H1 (cell line): Measurements from ENCODE around the gene KEL. TPM values are rescaled to one million over a fixed set of nuclear protein-coding genes. Genes with fewer than 3 reads are reported as not detected.

ENCODE experiments used
- CTCF ChIA-PET: fragments of 300-600 bp; sonication (Branson Sonifier 250); formaldehyde crosslinking; loops from one replicate; lab custom pipeline; 2021; ENCODE audit not compliant: partially characterized antibody; lab: Charles Lee
- POLR2A ChIA-PET: fragments of 300-600 bp; sonication (Branson Sonifier 250); formaldehyde crosslinking; loops from one replicate; lab custom pipeline; 2021; ENCODE audit warnings: inconsistent platforms; ENCODE audit not compliant: partially characterized antibody; lab: Charles Lee
- DNase-seq, 2 experiments: peaks; one replicate each; pipeline versions ENCODE4 v3.0.0 to v3.0.0-alpha.2; 2010 to 2022; ENCODE audit warnings: low spot score in 2 of 2, low read depth in 1 of 2, mixed read lengths in 1 of 2
- FAIRE-seq: peaks from 2 replicates; lab custom pipeline; 2011; peaks lifted over from hg19 to GRCh38; lab: Jason Lieb, UNC
- H2AFZ ChIP-seq: 2 replicates; pipeline ENCODE4 v1.8.1; 2012; ENCODE audit warnings: low read length, inconsistent platforms
- H2AK5ac ChIP-seq: 2 replicates; pipeline ENCODE4 v1.6.1; 2013; ENCODE audit warnings: low read depth, low read length
- H2BK120ac ChIP-seq: replicated peaks from 2 replicates; pipeline ENCODE3; 2013; ENCODE audit warnings: low read depth, low read length, inconsistent platforms
- H2BK12ac ChIP-seq: 2 replicates; pipeline ENCODE4 v1.6.1; 2013; ENCODE audit warnings: low read depth, low read length
- H2BK15ac ChIP-seq: 2 replicates; pipeline ENCODE4 v1.6.1; 2013; ENCODE audit warnings: low read length
- H2BK20ac ChIP-seq: 2 replicates; pipeline ENCODE4 v1.6.1; 2013; ENCODE audit warnings: low read length
- H2BK5ac ChIP-seq: 2 replicates; pipeline ENCODE4 v1.6.1; 2013; ENCODE audit warnings: low read depth, low read length
- H3K14ac ChIP-seq: 2 replicates; pipeline ENCODE4 v1.6.1; 2013; ENCODE audit warnings: inconsistent platforms; ENCODE audit not compliant: insufficient read length
- H3K18ac ChIP-seq: 2 replicates; pipeline ENCODE4 v1.6.1; 2013; ENCODE audit warnings: low read length; ENCODE audit errors: extremely low read depth
- H3K23ac ChIP-seq: 2 replicates; pipeline ENCODE4 v1.6.1; 2013; ENCODE audit warnings: inconsistent platforms; ENCODE audit not compliant: insufficient read length
- H3K23me2 ChIP-seq: 2 replicates; pipeline ENCODE4 v1.6.1; 2013; ENCODE audit warnings: low read depth, low read length
- H3K27ac ChIP-seq: 2 replicates; pipeline ENCODE4 v1.6.1; 2011; ENCODE audit warnings: low read depth, low read length, inconsistent platforms
- H3K27me3 ChIP-seq, 4 experiments: replicated peaks in 1 of 4; 1 replicate in 1 of 4; 2 replicates in 3 of 4; pipeline versions ENCODE4 v1.6.1 to v1.8.1; 2011 to 2013; ENCODE audit warnings: low read length in 3 of 4, mild to moderate bottlenecking in 3 of 4, inconsistent platforms in 2 of 4, mixed read lengths in 2 of 4, moderate library complexity in 1 of 4; ENCODE audit not compliant: control insufficient read depth in 3 of 4, insufficient read depth in 3 of 4; ENCODE audit errors: extremely low read depth in 1 of 4
- H3K36me3 ChIP-seq, 4 experiments: 2 replicates each; pipeline versions ENCODE4 v1.6.1 to v1.8.1; 2011 to 2013; ENCODE audit warnings: mild to moderate bottlenecking in 4 of 4, low read length in 3 of 4, moderate library complexity in 2 of 4, control low read depth in 1 of 4, inconsistent platforms in 1 of 4; ENCODE audit not compliant: insufficient read depth in 4 of 4, control insufficient read depth in 2 of 4
- H3K4ac ChIP-seq: replicated peaks from 2 replicates; pipeline ENCODE3; 2013; ENCODE audit warnings: low read length, low read depth, mixed read lengths, inconsistent platforms; ENCODE audit not compliant: insufficient read length
- H3K4me1 ChIP-seq, 4 experiments: replicated peaks in 1 of 4; 1 replicate in 1 of 4; 2 replicates in 3 of 4; pipeline versions ENCODE4 v1.6.1 to v1.8.1; 2011 to 2013; ENCODE audit warnings: low read length in 3 of 4, inconsistent platforms in 2 of 4, mixed read lengths in 1 of 4; ENCODE audit not compliant: insufficient read depth in 4 of 4, control insufficient read depth in 3 of 4
- H3K4me2 ChIP-seq, 2 experiments: 2 replicates each; pipeline versions ENCODE4 v1.6.1 to v1.8.1; 2011 to 2013; ENCODE audit warnings: low read depth in 2 of 2, low read length in 2 of 2, control low read depth in 1 of 2, inconsistent platforms in 1 of 2, mild to moderate bottlenecking in 1 of 2; ENCODE audit not compliant: insufficient read depth in 1 of 2
- H3K4me3 ChIP-seq, 4 experiments: fragments of 200-600, 300-600 bp in 1 of 4; sonication (generic), shearing (Covaris generic), sonication (Bioruptor Twin) in 1 of 4; 2 replicates each; pipeline versions ENCODE4 v1.5.1 to v1.8.1; 2011 to 2016; ENCODE audit warnings: low read length in 4 of 4, low read depth in 3 of 4, control low read depth in 2 of 4, inconsistent platforms in 2 of 4, mild to moderate bottlenecking in 2 of 4, mixed read lengths in 1 of 4, moderate library complexity in 1 of 4; ENCODE audit not compliant: insufficient read depth in 2 of 4; ENCODE audit errors: extremely low read depth in 1 of 4
- H3K56ac ChIP-seq: replicated peaks from 2 replicates; pipeline ENCODE3; 2013; ENCODE audit warnings: low read depth, mild to moderate bottlenecking, mixed read lengths, low read length, inconsistent platforms; ENCODE audit not compliant: insufficient read length
- H3K79me1 ChIP-seq: 2 replicates; pipeline ENCODE4 v1.6.1; 2013; ENCODE audit warnings: low read depth, low read length, control low read depth
- H3K79me2 ChIP-seq, 2 experiments: 2 replicates each; pipeline versions ENCODE4 v1.6.1 to v1.8.1; 2012 to 2013; ENCODE audit warnings: low read length in 2 of 2, mild to moderate bottlenecking in 2 of 2, inconsistent platforms in 1 of 2; ENCODE audit not compliant: insufficient read depth in 2 of 2, control insufficient read depth in 1 of 2
- H3K9ac ChIP-seq, 4 experiments: replicated peaks in 1 of 4; 1 replicate in 1 of 4; 2 replicates in 3 of 4; pipeline versions ENCODE4 v1.6.1 to v1.8.1; 2011 to 2013; ENCODE audit warnings: low read depth in 3 of 4, low read length in 3 of 4, control low read depth in 2 of 4, mild to moderate bottlenecking in 2 of 4, moderate library complexity in 2 of 4, inconsistent platforms in 1 of 4; ENCODE audit errors: extremely low read depth in 1 of 4
- H3K9me3 ChIP-seq, 2 experiments: 2 replicates each; pipeline versions ENCODE4 v1.6.1 to v1.8.1; 2012 to 2013; ENCODE audit warnings: mild to moderate bottlenecking in 2 of 2, moderate library complexity in 2 of 2, control low read depth in 1 of 2, inconsistent platforms in 1 of 2, low read depth in 1 of 2, low read length in 1 of 2, mixed read lengths in 1 of 2; ENCODE audit not compliant: insufficient read depth in 2 of 2
- H4K20me1 ChIP-seq, 2 experiments: replicated peaks in 1 of 2; 2 replicates each; pipeline versions ENCODE3 to v1.8.1; 2011 to 2013; ENCODE audit warnings: inconsistent platforms in 2 of 2, low read length in 2 of 2, mild to moderate bottlenecking in 1 of 2; ENCODE audit not compliant: insufficient read depth in 2 of 2, control insufficient read depth in 1 of 2
- H4K5ac ChIP-seq: 2 replicates; pipeline ENCODE4 v1.6.1; 2013; ENCODE audit warnings: low read length, low read depth, mixed read lengths, inconsistent platforms; ENCODE audit not compliant: insufficient read length
- H4K8ac ChIP-seq: 2 replicates; pipeline ENCODE4 v1.8.0; 2013; ENCODE audit warnings: mild to moderate bottlenecking, moderate library complexity, low read length, inconsistent platforms; ENCODE audit not compliant: insufficient read depth; ENCODE audit errors: extremely low read depth
- H4K91ac ChIP-seq: replicated peaks from 2 replicates; pipeline ENCODE3; 2013; ENCODE audit warnings: low read length, mixed read lengths, inconsistent platforms; ENCODE audit not compliant: insufficient read length
- ATF3 ChIP-seq: IDR thresholded peaks from 2 replicates; pipeline ENCODE4 v1.6.1; 2011; ENCODE audit warnings: low read depth, mild to moderate bottlenecking, low read length; ENCODE audit not compliant: insufficient read depth
- CBX8 ChIP-seq: fragments of 300-800, 300-1000 bp; sonication (generic); IDR thresholded peaks from 2 replicates; pipeline ENCODE4 v1.7.1; 2016; ENCODE audit warnings: low read depth, low read length, borderline replicate concordance
- CTBP2 ChIP-seq: IDR thresholded peaks from 2 replicates; pipeline ENCODE4 v1.7.0; 2011; ENCODE audit warnings: borderline replicate concordance, mild to moderate bottlenecking, moderate library complexity, mixed read lengths, low read length; ENCODE audit not compliant: insufficient read depth, insufficient read length
- JUN ChIP-seq: IDR thresholded peaks from 2 replicates; pipeline ENCODE4 v1.6.1; 2011; ENCODE audit warnings: low read depth, mild to moderate bottlenecking, improper control_type of control experiment, low read length
- RAD21 ChIP-seq, 2 experiments: IDR thresholded peaks in 1 of 2; conservative IDR thresholded peaks in 1 of 2; 2 replicates each; pipeline ENCODE4 v1.6.1; 2011; ENCODE audit warnings: low read depth in 2 of 2, low read length in 2 of 2, improper control_type of control experiment in 1 of 2, inconsistent platforms in 1 of 2, mild to moderate bottlenecking in 1 of 2, moderate library complexity in 1 of 2
- RFX5 ChIP-seq: IDR thresholded peaks from 2 replicates; pipeline ENCODE4 v1.6.1; 2011; ENCODE audit warnings: low read depth, low read length, improper control_type of control experiment, borderline replicate concordance
- RXRA ChIP-seq: IDR thresholded peaks from 2 replicates; pipeline ENCODE4 v1.6.1; 2011; ENCODE audit warnings: low read depth, mild to moderate bottlenecking, low read length, moderate library complexity; ENCODE audit not compliant: insufficient read depth
- TAF1 ChIP-seq: IDR thresholded peaks from 2 replicates; pipeline ENCODE4 v1.6.1; 2011; ENCODE audit warnings: mild to moderate bottlenecking, low read depth, low read length
- TBP ChIP-seq: IDR thresholded peaks from 2 replicates; pipeline ENCODE4 v1.6.1; 2011; ENCODE audit warnings: low read depth, low read length, improper control_type of control experiment
- polyA plus RNA-seq, 7 experiments: library from polyadenylated mRNA; depleted of rRNA in 3 of 7; stranded (reverse) in 5 of 7; unstranded in 2 of 7; fragments of >200 nt in 5 of 7; fragments of 200-250 nt in 2 of 7; gene quantifications; 1 replicate in 5 of 7; 2 replicates in 1 of 7; 4 replicates in 1 of 7; pipeline versions ENCODE4 v1.2.1 to v1.2.3, GENCODE V29; 2011 to 2013; ENCODE audit warnings: missing spikeins in 2 of 7, mixed read lengths in 2 of 7
- total RNA-seq: library from RNA; stranded (reverse); fragmentation: NEBNext Ultra II Directional; extraction: Animal tissue kit (Norgen Biotek cat#: 25700); gene quantifications from 2 replicates; pipeline ENCODE4 v1.2.1, GENCODE V29; 2021
- TF ChIP-seq, protein P1 (sequence below): IDR thresholded peaks from 2 replicates; pipeline ENCODE4 v1.6.1; 2012; ENCODE audit warnings: inconsistent platforms
- TF ChIP-seq, protein P2 (sequence below): IDR thresholded peaks from 2 replicates; pipeline ENCODE4 v1.6.1; 2011; ENCODE audit warnings: low read length, improper control_type of control experiment

KEL gene
- total and polyA plus RNA-seq, 2 of the 8 experiments (the other 6 are each of a cell fraction or from before 2014, with no cell fraction given), result 1.8 to 1.9 TPM

DNA sequence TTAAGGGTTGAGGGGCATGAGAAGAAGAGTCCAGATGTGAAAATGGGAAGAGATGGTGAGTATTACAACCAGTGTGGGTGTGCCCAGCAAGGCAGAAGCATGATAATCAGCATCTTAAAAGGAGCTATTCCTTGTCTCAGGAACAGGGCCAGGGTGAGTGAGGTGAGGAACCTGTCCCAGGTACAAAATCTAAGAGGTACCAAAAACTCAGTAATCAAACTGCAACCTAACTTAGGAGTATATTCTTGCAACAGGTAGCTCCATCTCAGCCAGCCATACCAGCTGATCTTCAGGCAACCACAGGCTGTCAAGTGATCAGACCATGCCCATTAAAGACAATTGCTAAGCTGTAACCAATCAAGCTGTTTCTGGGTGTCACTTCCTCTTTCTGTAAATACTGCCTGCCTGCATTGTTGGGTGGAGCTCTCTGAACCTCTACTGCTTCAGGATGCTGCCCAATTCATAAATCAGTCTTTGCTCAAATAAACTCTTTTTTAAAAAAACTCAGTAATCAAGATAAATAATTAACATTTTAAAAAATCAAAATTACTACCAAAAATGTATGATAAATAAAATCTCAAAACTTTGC, 7.4 kb downstream of the KEL start:
- FAIRE-seq (no peak), DNase-seq (no peak)
- no peak overlapping the region for H4K8ac ChIP-seq
- no peaks in the 10 kb centered on the region for H3K27me3 ChIP-seq
- no peak overlapping the region for H3K14ac ChIP-seq
- H3K56ac ChIP-seq, result no peak overlapping the region
- peaks cover 0 to 9% (median 4%) of the 10 kb centered on the region in 4 experiments; a peak in 4 of 7 replicates for H3K4me1 ChIP-seq
- H2BK12ac ChIP-seq, result no peak overlapping the region
- no peak overlapping the region for H2BK120ac ChIP-seq
- ChIA-PET POLR2A (no interaction called here), CTCF (interaction anchor here (1.3 to 3.1 kb wide), 7 partner anchors 10 to 89 kb away, joined by 3 to 9 read pairs (median 5); partner anchors contain the start of gene TRPV5)
- no peak overlapping the region for H3K9ac ChIP-seq
- no peaks in the 10 kb centered on the region; the same call in 1 of the 2 replicates for H3K23me2 ChIP-seq
- H2BK15ac ChIP-seq, result peak overlapping the region; percentile 49; the same call in 1 of the 2 replicates
- H3K4me2 ChIP-seq, result no peak overlapping the region
- H4K91ac ChIP-seq, result no peak overlapping the region
- no peak overlapping the region for H2BK20ac ChIP-seq
- no peak overlapping the region for H2AFZ ChIP-seq
- peaks cover 8 to 10% of the 10 kb centered on the region in 2 experiments; a peak in 3 of 4 replicates for H3K9me3 ChIP-seq
- no peaks in the 10 kb centered on the region for H3K79me1 ChIP-seq
- H3K4ac ChIP-seq, result no peak overlapping the region
- peaks cover 0 to 2% (median 0%) of the 10 kb centered on the region in 4 experiments; a peak in 1 of 8 replicates for H3K36me3 ChIP-seq
- no peak overlapping the region for H3K18ac ChIP-seq
- no peak overlapping the region for H4K5ac ChIP-seq
- no peaks in the 10 kb centered on the region for H3K79me2 ChIP-seq
- no peak overlapping the region for H3K23ac ChIP-seq
- H2BK5ac ChIP-seq, result no peak overlapping the region
- H3K27ac ChIP-seq, result no peak overlapping the region
- H4K20me1 ChIP-seq, result no peaks in the 10 kb centered on the region
- H3K4me3 ChIP-seq, result no peak overlapping the region
- no peak overlapping the region for H2AK5ac ChIP-seq
- TF ChIP-seq ATF3 (no peak), JUN (no peak), TBP (no peak), CTBP2 (no peak), CBX8 (no peak), RFX5 (no peak), TAF1 (no peak), RXRA (no peak), RAD21 (IDR thresholded peaks at IDR 0.05 in 1 of 2, conservative IDR thresholded peaks at IDR 0.05 in 1 of 2; ENCODE audit: low read depth in 2 of 2, low read length in 2 of 2) (no peak)
- TF ChIP-seq, protein P1, sequence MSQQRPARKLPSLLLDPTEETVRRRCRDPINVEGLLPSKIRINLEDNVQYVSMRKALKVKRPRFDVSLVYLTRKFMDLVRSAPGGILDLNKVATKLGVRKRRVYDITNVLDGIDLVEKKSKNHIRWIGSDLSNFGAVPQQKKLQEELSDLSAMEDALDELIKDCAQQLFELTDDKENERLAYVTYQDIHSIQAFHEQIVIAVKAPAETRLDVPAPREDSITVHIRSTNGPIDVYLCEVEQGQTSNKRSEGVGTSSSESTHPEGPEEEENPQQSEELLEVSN, result no peak
- TF ChIP-seq, protein P2, sequence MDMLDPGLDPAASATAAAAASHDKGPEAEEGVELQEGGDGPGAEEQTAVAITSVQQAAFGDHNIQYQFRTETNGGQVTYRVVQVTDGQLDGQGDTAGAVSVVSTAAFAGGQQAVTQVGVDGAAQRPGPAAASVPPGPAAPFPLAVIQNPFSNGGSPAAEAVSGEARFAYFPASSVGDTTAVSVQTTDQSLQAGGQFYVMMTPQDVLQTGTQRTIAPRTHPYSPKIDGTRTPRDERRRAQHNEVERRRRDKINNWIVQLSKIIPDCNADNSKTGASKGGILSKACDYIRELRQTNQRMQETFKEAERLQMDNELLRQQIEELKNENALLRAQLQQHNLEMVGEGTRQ, result no peak
